NCI-H82 treated with DMSO at 0.1 percent for 48 hours (cell line): ENCODE measurements around the gene RFTN1.

Experiments used
- DNase-seq: peaks from one replicate; lab custom pipeline; 2025; ENCODE audit not compliant: unreplicated experiment; lab: John Stamatoyannopoulos, UW

The RFTN1 gene

DNA sequence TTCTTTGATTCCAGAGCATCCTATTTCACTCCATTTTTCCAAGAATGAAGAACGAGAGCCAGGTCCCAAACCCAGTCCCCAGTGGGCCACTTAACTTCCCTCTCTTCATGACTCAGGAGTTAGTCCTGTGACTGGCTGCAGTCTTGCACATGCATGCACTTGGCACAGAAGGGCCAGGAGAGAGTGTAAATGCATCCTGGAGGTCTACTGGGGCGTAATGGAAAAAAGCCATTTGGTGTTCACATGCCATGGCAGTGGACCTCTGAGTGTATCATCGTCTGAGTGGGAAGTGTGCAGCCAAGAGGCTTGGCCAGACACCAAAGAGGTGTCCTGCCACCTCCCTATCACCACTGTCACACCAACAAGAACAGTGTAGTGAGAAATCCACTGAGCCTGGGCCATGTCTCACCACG lies 15.1 kb upstream of the RFTN1 start:
- no peak for DNase-seq

DNA sequence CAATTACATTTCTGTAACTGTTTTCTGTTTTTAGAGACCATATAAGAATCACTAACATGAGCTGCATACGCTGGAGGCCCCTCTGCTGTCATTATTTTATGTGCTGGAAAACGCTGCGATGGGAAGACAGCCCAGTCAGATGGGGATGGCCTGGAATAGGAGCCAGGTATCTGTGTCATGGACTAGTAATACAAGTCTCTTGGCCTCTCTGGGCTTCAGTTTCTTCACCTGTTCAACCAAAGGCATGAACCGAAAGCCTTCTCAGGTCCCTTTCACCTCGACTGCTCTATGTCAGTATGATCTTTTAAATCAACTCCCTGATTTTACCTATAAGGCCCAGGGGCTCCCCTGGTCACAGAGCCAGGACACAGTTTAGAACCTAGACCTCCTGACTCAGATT lies 14.6 kb upstream of the RFTN1 start:
- DNase-seq = no peak

DNA sequence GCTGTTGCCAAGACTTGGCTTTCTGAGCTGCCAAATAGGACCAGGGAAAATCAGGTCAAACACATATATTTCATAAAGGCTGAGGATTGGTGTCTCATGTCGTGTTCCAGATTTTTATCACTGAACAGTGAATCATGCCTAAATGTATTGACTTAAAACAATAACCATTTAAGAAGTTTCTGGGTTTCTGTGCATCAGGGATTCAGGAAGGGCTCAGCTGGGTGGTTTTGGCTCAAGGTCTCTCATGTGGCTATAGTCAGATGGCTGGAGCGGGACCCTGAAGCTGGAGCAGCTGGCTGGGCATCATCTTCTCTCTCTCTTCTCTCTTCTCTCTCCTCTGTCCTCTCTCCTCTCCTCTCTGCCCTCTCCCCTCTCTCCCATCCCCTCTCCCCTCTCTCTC lies 10.7 kb upstream of the RFTN1 start:
- no peak for DNase-seq

- no peak for DNase-seq
These were observed 10.3 kb upstream of the RFTN1 start for GRCh38 chr3:16523778-16524177.

- no peak for DNase-seq
These were observed 9.3 kb upstream of the RFTN1 start for GRCh38 chr3:16522834-16523233.

DNA sequence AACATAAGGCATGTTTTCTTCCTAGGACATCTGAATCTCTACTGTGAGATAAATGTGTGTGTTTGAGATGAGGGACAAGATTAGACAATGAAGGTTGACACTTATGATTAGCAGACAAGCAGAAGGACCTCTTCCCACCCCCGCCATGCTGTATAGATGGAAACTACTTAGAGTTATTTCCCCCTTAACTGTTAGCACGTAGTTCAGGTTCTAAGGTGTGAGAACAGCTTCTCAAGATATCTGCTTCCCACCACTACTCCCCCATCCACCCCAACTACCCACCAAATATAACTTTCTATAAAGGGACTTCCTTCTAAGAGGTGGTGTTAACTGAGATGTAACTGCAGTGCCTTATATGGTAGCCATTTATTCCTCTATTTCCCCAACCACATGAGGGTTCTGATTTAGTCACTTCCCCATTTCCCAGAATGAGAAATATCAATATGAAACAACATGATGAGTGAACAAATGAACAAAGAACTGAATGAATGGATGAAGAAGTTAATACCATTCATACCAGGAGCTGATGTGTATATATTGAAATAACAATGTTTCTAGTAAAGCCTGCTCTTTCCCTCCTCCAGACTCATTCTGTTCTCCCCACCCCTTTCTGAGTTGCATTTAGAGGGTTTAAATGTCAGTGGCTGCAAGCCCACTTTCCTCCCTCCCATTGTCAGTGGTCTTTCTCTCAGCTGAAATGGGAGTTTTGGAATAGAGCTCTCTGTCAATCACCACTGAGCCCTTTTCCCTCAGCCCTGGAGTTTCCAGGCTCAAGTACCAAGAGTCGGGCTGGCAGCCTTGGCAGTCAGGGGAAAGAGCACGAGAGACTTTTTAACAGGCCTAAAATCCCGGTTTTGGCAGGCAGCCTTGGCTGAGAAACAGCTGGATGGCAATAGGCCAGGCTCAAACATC lies 7.7 kb upstream of the RFTN1 start:
- DNase-seq = no peak

DNA sequence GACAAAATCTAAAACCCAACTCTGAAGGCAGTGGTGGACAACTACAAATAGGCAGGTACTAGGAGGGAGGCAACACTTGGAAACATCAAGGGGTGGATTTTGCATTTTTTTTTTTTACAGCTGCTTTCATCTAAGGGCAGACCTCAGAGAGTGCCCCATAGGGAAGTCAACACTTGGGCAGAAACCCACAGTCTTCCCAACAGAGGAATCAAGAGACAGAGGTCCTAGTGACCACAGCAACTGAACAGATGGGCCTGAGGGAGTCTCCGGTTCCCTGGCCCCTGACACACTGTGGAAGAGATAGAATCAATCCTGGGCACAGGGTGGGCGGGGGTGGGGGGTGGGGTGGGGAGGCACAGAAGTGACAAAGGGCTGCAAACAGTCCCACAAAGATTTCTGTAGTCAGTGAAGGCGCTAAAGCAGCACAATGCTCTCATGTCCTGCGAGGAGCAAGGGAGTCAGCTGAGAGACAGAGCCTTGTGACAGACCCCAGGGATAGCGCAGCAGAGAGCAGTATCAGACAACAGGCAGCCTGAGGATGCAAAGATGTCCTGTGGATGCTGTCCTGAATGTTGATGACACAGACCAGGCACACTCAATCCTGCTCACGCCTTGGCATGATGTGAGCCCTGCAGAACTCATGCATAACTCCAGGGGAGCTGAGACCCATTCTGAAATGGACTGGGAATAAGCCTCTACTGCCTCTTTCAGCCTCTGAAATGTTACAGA lies 6.9 kb upstream of the RFTN1 start:
- no peak for DNase-seq

- DNase-seq = no peak
These were observed 3.4 kb upstream of the RFTN1 start for GRCh38 chr3:16516695-16517481.

DNA sequence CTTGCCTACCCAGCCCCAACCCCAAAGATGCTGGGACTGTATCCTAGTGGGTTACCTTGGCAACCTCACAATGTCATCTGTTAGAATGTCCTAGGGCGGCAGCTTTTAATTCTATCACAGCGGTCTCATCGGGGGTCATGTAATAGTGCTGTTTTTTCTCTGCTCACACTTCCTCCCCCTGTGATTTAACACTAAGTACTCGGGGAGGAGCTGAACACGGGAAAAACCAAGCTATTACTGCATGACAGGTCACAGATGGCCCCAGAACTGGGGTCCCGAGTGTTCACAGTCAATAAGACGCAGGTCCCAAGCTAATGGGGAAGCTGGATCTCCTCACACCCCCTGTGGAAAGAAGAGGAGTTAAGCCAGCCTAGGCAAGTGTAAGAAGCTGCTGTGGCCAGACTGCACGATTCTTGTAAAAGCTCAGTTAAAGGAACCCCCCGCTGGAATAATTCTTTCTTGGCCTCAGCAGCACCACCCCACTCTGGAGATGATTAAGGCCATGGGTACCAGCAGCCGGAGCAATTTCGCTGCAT lies 2.5 kb upstream of the RFTN1 start:
- DNase-seq = no peak

DNA sequence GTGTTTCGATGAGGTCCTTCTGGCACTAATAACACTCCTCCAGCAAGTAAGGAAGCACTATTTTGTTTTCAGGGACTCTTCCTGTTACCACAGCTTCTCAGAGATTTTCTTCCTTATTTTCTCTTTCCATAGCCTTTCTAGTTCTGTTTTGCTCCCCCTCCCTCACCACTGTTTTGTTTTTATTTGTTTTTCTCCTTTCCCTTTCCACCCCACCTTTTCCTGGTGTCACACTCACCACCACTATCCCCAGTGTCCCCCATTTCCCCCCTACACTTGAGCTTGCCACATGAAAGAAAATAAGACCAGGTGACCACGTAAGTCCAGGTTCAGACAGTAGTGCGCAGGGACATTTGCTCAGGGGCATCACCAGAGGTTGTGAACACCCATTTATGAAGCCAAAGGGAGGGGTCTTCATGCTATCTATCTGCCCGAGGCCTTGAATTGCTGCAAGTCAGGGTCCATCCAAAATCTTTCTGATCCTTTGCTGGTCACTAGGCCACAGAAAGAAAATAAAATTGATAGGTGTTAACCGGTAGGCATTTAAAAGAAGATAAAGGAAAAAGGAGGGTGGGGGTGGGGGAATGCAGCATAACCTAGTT lies 1.4 kb upstream of the RFTN1 start:
- no peak for DNase-seq

- no peak for DNase-seq
These were observed 662 bp upstream of the RFTN1 start for GRCh38 chr3:16514021-16514700.

DNA sequence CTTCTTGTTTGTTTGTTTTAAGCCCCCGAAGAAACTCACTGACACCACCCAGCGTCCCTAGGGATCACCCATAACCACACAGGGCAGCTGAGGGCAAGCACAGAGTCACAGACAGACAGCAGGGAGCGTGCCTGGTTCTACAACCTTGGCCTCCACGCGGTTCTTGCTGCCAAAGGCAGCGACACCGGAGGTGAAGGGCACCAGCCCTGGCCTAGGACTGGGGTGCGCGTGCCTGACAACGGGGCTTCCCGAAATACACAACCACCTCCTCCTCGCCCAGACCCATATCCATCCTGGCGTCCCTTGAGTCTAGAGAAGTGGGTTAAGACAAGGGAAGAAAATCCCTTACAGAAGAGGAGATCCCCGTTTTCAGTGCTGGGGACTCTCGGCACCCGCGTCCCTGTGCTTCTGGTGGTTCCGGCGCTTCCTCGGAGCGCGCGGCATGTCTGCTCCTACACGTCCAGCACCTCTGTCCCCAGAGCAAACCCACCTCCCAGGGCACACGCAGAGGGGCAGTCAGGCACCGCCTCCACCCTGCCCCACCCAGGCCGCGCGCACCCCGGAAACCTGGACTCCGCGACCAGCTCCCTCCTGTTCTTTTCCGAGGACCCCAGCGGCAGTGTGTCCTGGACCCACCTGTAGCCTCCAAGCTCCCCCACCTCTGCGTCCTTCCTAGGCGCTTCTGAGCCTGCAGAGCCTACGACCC lies 911 bp downstream of the RFTN1 start:
- DNase-seq = no peak

DNA sequence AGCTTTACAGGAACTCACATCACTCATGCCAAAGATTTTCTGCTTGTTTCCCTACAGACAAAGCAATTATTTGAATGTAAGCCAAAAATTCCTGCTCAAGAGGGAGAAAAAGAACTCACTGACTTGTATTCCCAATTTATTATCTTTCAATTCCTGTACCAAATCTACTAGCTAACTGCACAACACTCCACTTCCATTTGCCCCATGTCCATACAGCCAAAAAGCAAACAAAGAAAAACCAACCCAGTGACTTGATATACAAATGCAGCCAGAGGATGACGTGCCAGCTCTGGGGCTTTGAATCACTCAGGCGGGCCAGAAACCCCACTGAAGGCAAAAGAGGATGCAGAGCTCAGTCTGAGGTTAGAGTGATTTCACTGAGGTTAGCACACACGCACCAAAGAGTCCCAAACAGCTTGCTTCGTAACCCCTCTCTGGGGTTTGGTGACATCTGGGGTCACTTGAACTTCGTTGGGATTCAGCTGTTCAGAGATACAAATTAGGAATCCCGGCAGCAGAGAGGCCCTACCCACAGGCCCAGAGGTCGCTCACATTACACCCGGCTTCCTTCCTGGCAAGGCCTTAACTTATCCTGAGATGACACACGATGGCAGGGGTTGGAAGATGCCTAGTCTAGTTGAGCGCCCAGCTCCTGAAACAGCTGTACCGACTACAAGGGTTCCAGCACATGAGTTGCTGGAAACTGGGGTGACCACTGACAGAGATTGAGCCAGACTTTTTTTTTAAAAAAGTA lies 1.6 kb downstream of the RFTN1 start:
- DNase-seq = no peak

DNA sequence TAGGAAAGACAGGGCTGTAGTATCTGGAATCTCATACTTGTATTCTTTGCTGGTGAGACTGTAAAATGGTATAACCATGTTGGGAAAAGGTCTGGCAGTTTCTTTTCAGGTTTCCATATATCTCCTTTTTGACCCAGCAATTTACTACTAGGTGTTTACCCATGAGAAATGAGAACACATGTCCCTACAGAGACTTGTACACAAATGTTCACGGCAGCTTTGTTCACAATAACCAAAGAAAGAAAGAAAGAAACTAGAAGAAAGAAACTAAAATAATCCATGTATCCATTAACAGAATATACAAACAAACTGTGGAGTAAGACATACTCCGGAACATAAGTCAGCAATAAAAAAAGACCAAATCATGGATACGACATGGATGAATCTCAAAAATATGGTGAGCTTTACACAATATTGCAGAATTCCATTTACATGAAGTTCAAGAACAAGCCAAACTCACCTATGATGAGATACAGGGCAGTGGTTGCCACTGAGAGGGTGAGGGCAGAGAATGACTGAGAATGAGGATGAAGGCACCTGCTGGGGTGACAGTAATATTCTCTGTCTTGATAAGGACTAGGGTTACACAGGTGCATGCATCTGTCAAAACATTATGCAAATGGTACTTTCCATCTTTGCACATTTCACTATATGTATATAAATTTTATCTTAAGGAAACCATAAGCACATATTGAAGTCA lies 2.7 kb downstream of the RFTN1 start:
- no peak for DNase-seq

GRCh38 chr3:16509721-16510619 lies 3.5 kb downstream of the RFTN1 start:
- no peak for DNase-seq

DNA sequence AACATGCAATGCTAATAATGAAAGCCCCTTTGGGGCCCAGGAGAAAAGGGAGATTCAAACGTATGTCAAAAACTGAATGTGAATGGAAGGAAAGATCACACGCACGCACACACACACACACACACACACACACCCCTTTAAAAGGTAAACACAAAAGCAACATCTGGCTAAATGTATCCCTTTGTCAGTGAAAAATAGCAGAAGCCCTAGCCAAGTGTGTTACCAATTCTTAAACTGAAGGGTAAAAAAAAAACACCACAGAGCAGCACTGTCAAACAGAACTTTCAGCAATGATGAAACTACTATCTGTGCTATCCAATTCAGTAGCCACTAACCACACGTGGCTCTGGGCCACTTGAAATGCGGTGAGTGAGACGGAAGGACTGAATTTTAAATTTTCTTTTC lies 4.9 kb downstream of the RFTN1 start:
- no peak for DNase-seq

DNA sequence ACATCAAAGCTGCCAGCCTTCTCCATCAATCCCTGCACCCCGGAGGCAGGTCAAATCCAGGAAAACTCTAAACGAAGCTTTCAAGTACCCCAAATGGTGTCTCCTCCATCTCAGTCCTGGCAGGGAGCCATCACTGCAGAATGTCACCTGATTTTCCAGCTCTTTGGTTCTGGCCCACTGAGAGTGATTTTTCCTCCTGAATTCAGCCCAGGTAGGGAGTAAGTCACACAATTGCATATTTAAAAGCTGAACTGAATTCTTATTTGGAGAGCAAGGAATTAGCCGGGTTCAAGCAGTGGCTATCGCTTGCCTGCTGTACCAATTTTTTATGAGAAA lies 5.3 kb downstream of the RFTN1 start:
- DNase-seq = no peak
